HG02678 (cell line): ENCODE measurements around the gene EPB41.

Experiments used
- ATAC-seq: cut with Tn5 transposase; IDR thresholded peaks from one replicate; pipeline ENCODE4 v1.9.1; 2021; ENCODE audit warnings: mild to moderate bottlenecking, moderate library complexity; ENCODE audit not compliant: unreplicated experiment

Gene EPB41

GRCh38 chr1:28973596-28974421 is 59.4 kb downstream of the EPB41 start:
- no peak for ATAC-seq

GRCh38 chr1:28974432-28974831 is 60.1 kb downstream of the EPB41 start:
- ATAC-seq, result no peak

GRCh38 chr1:28976248-28976647 is 61.9 kb downstream of the EPB41 start:
- no peak for ATAC-seq

GRCh38 chr1:28981210-28981609 is 66.8 kb downstream of the EPB41 start:
- no peak for ATAC-seq

GRCh38 chr1:28982198-28982597 is 67.8 kb downstream of the EPB41 start:
- no peak for ATAC-seq

DNA sequence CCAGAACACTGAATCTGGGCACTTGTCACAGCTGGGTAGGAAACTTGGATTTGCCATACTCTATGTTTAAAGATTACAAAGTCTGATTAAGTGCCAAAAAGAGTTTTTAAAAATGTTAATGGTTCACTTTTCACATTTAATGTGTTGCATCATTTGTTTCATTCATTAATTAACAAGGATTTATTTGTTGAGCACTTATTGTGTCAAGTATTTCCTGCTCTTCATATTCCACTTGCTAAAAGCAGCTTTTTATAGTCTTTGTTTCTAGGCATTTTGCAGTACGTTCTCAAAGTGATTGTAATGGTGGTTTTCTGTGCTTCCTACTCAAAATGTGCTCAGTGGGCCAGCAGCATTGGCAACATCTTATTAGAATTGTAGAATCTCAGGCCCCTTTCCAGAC is 68.7 kb downstream of the EPB41 start:
- ATAC-seq, result no peak

GRCh38 chr1:28983509-28984310 is 69.3 kb downstream of the EPB41 start:
- no peak for ATAC-seq

GRCh38 chr1:28984311-28984684 is 69.9 kb downstream of the EPB41 start:
- ATAC-seq, result no peak

GRCh38 chr1:28985427-28985826 is 71.1 kb downstream of the EPB41 start:
- ATAC-seq, result no peak

GRCh38 chr1:28986306-28986910 is 72.0 kb downstream of the EPB41 start:
- ATAC-seq, result no peak

- ATAC-seq, result no peak
Observed at GRCh38 chr1:29002792-29003191, 88.4 kb downstream of the EPB41 start.

DNA sequence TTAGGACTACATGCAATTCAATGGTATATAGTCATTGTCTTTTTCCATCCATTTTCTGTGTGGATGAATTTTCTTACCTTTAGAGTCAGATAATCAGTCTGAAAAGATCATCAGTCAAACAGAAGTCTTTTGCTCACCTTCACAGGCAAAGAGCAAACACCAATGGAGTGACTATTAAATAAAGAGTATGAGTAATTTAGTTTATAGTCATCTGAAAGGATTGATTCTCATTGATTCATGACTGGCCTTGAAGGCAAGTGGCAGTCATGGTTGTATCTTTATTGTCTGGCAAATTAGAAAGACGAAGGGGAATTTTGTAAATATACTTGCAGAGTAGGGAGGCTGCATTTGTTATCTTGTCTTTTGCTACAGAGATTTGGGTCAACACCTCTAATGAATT is 89.9 kb downstream of the EPB41 start:
- no peak for ATAC-seq

GRCh38 chr1:29004798-29005197 is 90.4 kb downstream of the EPB41 start:
- no peak for ATAC-seq

DNA sequence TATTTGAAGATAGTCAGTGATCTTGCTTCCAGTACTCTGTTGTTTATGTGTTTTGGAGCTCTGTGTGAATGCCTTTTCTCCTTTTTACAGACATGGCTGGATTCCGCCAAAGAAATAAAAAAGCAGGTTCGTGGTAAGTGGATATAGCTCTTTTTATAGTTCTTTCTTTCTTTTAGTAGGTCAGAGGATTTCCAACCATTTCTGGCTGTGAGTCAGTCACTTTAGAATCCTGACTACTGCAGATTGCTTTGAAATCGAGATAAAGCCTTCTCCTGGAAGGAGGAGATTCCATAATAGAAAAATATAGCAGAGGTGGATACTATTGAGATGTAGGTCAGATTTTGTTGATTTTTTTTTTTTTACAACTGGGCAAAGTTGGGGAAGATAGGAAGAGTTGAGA is 97.4 kb downstream of the EPB41 start:
- no peak for ATAC-seq

DNA sequence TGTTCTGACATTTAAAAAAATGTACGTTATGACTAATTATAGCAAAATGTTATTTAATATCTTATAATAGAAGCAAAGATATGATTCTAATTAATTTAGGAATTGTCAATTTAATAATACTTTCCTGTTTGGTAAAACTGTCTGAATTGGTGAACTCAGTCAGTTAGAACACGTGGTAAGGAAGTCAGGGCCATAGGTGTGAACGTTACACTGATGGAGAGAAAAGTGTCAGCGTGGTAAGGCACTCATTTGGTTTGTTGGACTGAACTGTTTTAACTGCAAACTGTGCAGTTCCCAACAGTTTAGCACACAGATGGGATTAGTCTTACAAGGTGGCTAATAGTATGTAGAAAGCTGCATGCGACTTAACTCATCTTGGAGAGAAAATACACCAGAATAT is 102.9 kb downstream of the EPB41 start:
- ATAC-seq, result no peak

- no peak for ATAC-seq
Observed at GRCh38 chr1:29017975-29018712, 103.8 kb downstream of the EPB41 start.

DNA sequence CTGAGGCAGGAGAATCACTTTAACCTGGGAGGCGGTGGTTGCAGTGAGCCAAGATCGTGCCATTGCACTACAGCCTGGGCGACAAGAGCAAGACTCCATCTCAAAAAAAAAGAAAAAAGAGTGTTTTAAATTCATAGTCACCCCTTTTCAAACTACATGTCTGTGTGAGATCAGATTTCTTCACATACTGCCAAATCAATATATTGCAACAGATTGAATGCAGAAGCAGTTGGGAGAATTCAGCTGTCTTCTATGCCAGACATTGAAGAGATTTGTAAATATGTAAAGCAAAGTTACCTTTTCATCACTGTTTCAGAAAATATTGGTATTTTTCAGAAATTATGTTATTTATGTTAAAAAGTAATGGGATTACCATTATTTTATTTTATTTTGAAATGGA is 108.3 kb downstream of the EPB41 start:
- no peak for ATAC-seq

DNA sequence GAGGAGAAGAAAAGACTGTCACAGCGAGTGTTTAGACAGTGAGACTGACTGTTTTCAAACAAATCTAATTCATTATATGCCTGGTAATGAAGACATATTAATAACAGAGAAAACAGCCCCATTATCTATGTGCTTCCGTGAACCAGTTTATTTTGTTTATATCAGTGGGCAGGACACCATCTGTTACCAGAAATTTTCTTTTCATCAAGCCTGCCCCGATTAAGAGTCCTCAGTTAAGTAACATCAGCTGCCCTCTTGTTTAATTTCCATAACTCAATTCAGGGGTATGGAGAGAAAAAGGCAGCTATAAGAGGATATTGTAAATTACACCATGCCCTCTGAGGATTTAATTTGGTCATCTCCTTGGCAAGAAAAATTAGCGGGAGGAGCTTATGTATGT is 115.3 kb downstream of the EPB41 start:
- ATAC-seq, result no peak

DNA sequence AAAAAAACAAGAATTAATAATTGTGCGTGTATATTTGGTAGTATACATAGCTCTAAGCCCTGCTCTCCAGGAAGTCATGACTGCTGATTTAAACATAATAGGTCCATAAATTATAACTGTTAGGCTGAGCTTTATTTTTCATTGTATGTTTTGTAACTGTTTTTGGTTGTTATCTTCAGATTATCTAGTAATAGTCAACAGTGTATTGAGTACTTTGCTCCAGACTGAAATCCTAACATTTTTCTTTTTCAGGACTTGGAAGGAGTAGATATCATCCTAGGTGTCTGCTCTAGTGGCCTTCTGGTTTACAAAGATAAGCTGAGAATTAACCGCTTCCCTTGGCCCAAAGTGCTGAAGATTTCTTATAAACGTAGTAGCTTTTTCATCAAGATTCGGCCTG is 118.5 kb downstream of the EPB41 start:
- no peak for ATAC-seq

GRCh38 chr1:29033829-29034466 is 119.6 kb downstream of the EPB41 start:
- no peak for ATAC-seq
